ENCODE results near the gene MYO1D.
"Not testable (repeated sequence)": the region's sequence is repeated elsewhere in the genome, so short reads cannot be mapped to it uniquely, and the experiment has no call there.

MYO1D gene

GRCh38 chr17:32481193-32481592 is 395.7 kb downstream of the MYO1D start:
- in situ Hi-C loops (cut with MboI; ENCODE audit: low sequenced_read_pairs) = no loop called here

- in situ Hi-C loops (cut with MboI; ENCODE audit: low sequenced_read_pairs) = no loop called here
These were observed 397.8 kb downstream of the MYO1D start for GRCh38 chr17:32479074-32479617.

- in situ Hi-C loops (cut with MboI; ENCODE audit: low sequenced_read_pairs) = no loop called here
These were observed 399.7 kb downstream of the MYO1D start for GRCh38 chr17:32477220-32477619.

DNA sequence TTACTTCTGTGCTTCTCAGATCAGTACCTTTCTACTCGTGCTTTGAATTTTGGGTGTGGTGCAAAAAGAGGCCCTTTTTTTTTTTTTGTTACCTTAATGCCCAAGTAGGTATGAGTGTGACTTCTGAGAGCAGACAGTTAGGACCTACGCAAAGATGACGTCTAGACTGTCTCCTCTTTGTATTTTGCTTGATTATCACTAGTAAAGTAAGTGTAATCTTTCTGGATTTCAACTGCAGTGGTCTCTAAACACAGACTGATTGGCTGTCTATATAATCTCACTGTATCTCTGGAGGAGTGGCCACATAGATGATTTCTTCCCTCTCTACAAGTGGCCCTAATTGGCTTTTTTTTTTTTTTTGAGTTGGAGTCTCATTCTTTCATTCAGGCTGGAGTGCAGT is 401.7 kb downstream of the MYO1D start:
- in situ Hi-C loops (cut with MboI; ENCODE audit: low sequenced_read_pairs) = no loop called here

DNA sequence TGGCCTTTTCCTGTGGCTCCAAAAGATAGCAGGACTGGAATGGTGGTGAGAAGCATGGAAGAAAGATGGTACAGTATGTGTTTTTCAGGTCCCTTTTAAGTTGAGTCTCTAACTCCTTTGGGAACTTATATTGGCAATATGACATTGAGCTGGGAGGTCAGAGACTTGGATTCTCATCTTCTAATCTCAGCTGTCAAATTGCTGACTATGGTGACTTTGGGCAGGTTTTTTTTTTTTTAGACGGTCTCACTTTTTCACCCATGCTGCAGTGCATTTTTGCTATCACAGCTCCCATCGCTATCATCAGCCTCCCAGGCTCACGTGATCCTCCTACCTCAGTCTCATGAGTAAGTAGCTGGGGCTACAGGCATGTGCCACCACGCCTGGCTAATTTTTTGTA is 405.3 kb downstream of the MYO1D start:
- in situ Hi-C loops (cut with MboI; ENCODE audit: low sequenced_read_pairs) = no loop called here

- in situ Hi-C loops (cut with MboI; ENCODE audit: low sequenced_read_pairs) = no loop called here
These were observed 406.3 kb downstream of the MYO1D start for GRCh38 chr17:32470405-32471167.

GRCh38 chr17:32467949-32468348 is 409.0 kb downstream of the MYO1D start:
- in situ Hi-C loops (cut with MboI; ENCODE audit: low sequenced_read_pairs) = no loop called here

- in situ Hi-C loops (cut with MboI; ENCODE audit: low sequenced_read_pairs) = no loop called here
These were observed 412.6 kb downstream of the MYO1D start for GRCh38 chr17:32464374-32464773.

DNA sequence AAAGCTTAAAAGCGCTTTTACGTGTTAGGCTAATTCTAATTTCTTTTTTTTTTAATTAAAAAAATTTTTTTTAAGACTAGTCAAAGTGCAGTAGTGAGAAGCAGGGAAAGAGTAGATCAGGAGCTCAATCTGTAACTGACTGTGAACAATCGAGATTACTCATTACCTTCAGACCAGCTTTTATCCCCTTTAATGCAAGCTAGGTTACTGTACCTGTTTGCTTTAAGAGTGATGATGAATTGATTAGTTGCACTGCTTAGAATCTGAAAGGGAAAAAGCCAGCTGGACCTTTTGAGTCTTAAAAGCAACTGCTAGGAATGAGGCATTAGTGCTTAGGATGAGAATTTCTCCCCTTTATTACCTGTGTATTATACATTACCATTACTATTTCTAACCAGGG is 413.6 kb downstream of the MYO1D start:
- in situ Hi-C loops (cut with MboI; ENCODE audit: low sequenced_read_pairs) = no loop called here

GRCh38 chr17:32461853-32462617 is 414.9 kb downstream of the MYO1D start:
- in situ Hi-C loops (cut with MboI; ENCODE audit: low sequenced_read_pairs) = no loop called here

DNA sequence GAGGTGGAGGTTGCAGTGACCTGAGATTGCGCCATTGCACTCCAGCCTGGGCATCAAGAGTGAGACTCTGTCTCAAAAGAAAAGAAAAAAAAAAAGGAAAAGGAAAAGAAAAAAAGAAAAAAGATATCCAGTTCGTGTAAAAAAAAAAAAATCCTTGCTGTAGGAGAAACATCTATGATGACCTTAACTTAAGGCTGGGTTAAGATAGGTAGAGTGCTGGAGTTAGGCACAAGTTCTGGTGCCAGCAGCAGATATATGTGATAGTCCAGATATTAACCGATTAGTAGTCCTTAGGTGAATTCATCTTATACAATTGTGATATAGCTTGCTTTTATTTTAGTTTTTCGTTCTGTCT is 415.4 kb downstream of the MYO1D start:
- in situ Hi-C loops (cut with MboI; ENCODE audit: low sequenced_read_pairs) = no loop called here

- in situ Hi-C loops (cut with MboI; ENCODE audit: low sequenced_read_pairs) = no loop called here
These were observed 416.9 kb downstream of the MYO1D start for GRCh38 chr17:32460054-32460453.

DNA sequence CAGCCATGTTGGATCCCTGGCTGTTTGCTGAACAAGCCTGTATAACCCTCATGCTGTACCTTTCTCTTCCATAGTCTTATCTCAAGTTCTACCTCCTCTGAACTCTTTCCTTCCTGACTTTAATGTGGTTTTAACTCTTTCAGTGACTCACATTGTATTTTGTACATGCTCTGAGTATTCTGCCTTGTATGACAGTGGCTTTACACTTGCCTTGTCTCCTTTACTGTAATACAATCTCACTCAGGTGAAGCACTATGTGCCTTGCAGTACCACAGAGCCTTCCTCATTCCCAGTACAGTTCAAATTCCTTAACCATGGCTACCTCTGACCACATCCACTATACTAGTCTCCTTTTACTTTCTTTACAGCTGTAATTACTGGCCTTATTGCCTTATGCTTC is 418.6 kb downstream of the MYO1D start:
- in situ Hi-C loops (cut with MboI; ENCODE audit: low sequenced_read_pairs) = no loop called here

- in situ Hi-C loops (cut with MboI; ENCODE audit: low sequenced_read_pairs) = no loop called here
These were observed 423.6 kb downstream of the MYO1D start for GRCh38 chr17:32453370-32453769.

DNA sequence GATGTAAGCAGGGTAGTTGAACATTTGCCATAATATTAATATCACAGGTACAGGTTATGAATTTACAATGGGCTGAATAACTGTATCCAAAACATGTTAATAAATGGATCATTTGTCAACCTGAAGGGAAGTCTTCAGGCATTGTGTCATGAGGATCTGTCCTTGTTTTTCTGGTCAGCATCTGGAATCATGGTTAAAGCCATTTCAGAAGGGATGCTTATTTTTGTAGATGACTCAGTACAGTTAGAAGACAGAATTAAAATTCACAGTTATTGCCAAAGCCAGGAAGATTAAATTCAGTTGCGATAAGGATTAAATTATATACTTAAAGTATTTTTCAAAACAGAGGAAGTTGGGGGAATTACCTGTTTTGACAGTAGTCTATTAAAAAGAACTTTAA is 424.6 kb downstream of the MYO1D start:
- in situ Hi-C loops (cut with MboI; ENCODE audit: low sequenced_read_pairs) = no loop called here

- in situ Hi-C loops (cut with MboI; ENCODE audit: low sequenced_read_pairs) = no loop called here
These were observed 425.0 kb downstream of the MYO1D start for GRCh38 chr17:32451879-32452278.

GRCh38 chr17:32450379-32450778 is 426.5 kb downstream of the MYO1D start:
- in situ Hi-C loops (cut with MboI; ENCODE audit: low sequenced_read_pairs) = not testable (repeated sequence)

- in situ Hi-C loops (cut with MboI; ENCODE audit: low sequenced_read_pairs) = no loop called here
These were observed 427.0 kb downstream of the MYO1D start for GRCh38 chr17:32449963-32450362.

- in situ Hi-C loops (cut with MboI; ENCODE audit: low sequenced_read_pairs) = no loop called here
These were observed 430.0 kb downstream of the MYO1D start for GRCh38 chr17:32446949-32447348.

DNA sequence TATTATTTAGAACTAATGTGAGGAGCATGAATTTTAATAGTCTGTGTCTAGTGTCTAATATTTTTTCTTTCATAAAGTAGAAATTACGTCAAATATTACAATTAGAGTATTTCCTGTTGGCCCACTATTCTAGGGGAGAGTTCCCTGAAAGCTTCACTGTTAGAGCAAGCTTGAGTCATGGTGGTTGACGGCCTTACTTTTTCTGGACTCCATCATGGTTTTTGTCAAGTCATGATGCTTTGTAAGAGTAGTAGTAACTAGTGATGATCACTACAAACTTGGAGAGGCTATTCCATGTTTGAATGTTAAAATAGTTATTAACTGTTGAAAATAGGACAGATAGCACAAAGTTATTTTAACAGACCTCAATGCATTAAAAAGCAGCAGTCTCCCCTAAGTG is 431.0 kb downstream of the MYO1D start:
- in situ Hi-C loops (cut with MboI; ENCODE audit: low sequenced_read_pairs) = no loop called here

DNA sequence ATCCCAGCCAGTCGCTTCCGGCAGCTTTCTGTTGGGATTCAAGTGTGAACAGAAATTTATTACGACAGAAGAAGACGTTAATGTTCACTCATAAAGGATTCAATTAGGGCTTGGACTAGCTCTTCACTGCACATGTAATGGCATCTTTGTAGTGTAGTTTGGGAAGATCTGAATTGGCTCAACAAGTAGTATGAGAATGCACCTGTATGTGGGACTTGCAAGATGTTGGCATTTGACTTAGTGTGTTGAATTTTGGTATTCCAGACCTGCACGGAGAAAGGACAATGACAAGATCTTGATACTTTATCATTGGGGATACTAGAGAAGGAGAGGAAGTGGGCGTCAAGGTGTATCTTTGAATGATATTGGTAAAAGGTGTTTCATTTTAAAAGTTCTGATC is 431.4 kb downstream of the MYO1D start:
- in situ Hi-C loops (cut with MboI; ENCODE audit: low sequenced_read_pairs) = no loop called here

DNA sequence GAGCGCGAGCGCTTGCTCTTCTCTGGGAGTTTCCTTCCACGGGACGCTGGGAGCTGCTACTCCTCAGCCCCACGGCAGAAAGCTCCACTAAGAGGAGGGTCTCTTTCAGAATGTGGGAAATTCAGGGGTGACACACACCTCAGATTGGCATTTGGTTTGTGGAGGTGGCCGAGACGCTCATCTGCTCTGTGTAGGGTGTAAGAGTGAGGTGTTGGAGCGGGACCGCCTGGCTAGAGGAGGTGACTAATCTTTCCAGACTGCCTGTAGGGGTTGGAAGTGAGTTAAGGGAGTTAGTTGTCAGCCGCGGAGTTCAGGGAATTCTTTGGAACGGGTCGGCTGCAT is 431.9 kb downstream of the MYO1D start:
- in situ Hi-C loops (cut with MboI; ENCODE audit: low sequenced_read_pairs) = no loop called here

All from hTERT RPE-1 (cell line).